Panc1 (cell line): ENCODE measurements around the gene DUSP8. TPM values are rescaled to one million over a fixed set of nuclear protein-coding genes. Genes with fewer than 3 reads are reported as not detected.
A peak's percentile ranks its signal among the peaks of the same experiment; 100 is the strongest.

Experiments
- ATAC-seq: fragments of 200-7000 bp; cut with Tn5 transposase; 2 replicates; pipeline ENCODE4 v1.9.1; 2020; ENCODE audit warnings: mild to moderate bottlenecking, moderate library complexity
- BruUV-seq: library from RNA; stranded (reverse); fragments of 400-500 nt; replicated peaks from 2 replicates; lab custom pipeline; 2021; lab: Mats Ljungman, UMichigan
- CTCF ChIA-PET: fragments of 300-600 bp; sonication (Branson Sonifier 250); formaldehyde crosslinking; loops from one replicate; lab custom pipeline; 2022; ENCODE audit warnings: antibody characterized with exemption; lab: Charles Lee
- POLR2A ChIA-PET: fragments of 300-600 bp; sonication (Branson Sonifier 250); formaldehyde crosslinking; loops from one replicate; lab custom pipeline; 2022; ENCODE audit warnings: antibody characterized with exemption; lab: Charles Lee
- DNase-seq: peaks from one replicate; pipeline ENCODE4 v3.0.0-alpha.2; 2010; ENCODE audit warnings: low read depth, low spot score
- H3K27ac ChIP-seq: 2 replicates; pipeline ENCODE4 v1.5.1; 2011; ENCODE audit warnings: mild to moderate bottlenecking, low read length, inconsistent platforms
- H3K27me3 ChIP-seq: fragments of 200-500 bp; sonication (Bioruptor generic); 2 replicates; pipeline ENCODE4 v1.6.0; 2014; ENCODE audit warnings: low read length, inconsistent platforms; ENCODE audit not compliant: control insufficient read depth, insufficient read depth
- H3K36me3 ChIP-seq: fragments of 200-500 bp; sonication (Bioruptor generic); 2 replicates; pipeline ENCODE4 v1.5.1; 2014; ENCODE audit warnings: inconsistent platforms, mild to moderate bottlenecking, low read length, moderate library complexity; ENCODE audit not compliant: control insufficient read depth, insufficient read depth
- H3K4me1 ChIP-seq: 2 replicates; pipeline ENCODE4 v1.5.1; 2011; ENCODE audit warnings: inconsistent platforms, mild to moderate bottlenecking, low read length, moderate library complexity; ENCODE audit not compliant: control insufficient read depth, insufficient read depth
- H3K4me3 ChIP-seq, 2 experiments: 2 replicates each; pipeline ENCODE4 v1.5.1; 2011 to 2012; ENCODE audit warnings: low read depth in 2 of 2, low read length in 2 of 2, mild to moderate bottlenecking in 2 of 2, inconsistent platforms in 1 of 2, moderate library complexity in 1 of 2
- H3K9me3 ChIP-seq: fragments of 200-500 bp; sonication (Bioruptor generic); 2 replicates; pipeline ENCODE4 v1.5.1; 2014; ENCODE audit warnings: low read depth, mild to moderate bottlenecking, inconsistent platforms, low read length, moderate library complexity; ENCODE audit not compliant: control insufficient read depth, insufficient read depth
- CTCF ChIP-seq: fragments of 450-650 bp; IDR thresholded peaks from 2 replicates; pipeline ENCODE4 v1.5.1; 2017; ENCODE audit warnings: mild to moderate bottlenecking
- POLR2AphosphoS5 ChIP-seq: IDR thresholded peaks from 2 replicates; pipeline ENCODE4 v1.6.1; 2012; ENCODE audit warnings: mild to moderate bottlenecking, low read depth, low read length, moderate library complexity
- SIN3A ChIP-seq: IDR thresholded peaks from 2 replicates; pipeline ENCODE4 v1.6.1; 2012; ENCODE audit warnings: low read depth, mild to moderate bottlenecking, low read length, moderate library complexity, borderline replicate concordance; ENCODE audit not compliant: insufficient read depth
- TCF7L2 ChIP-seq: IDR thresholded peaks from 2 replicates; pipeline ENCODE4 v1.6.1; 2011; ENCODE audit warnings: mild to moderate bottlenecking, low read depth, low read length, inconsistent platforms
- in situ Hi-C: cut with HindIII; loops from 2 replicates; pipeline ENCODE4 v1.10.0; 2016; ENCODE audit warnings: low sequenced_read_pairs, low pct_unique_long_range_greater_than_20kb
- intact Hi-C: fragments of 100-400 bp; cut with micrococcal nuclease; formaldehyde crosslinking; loops from one replicate; pipeline ENCODE4 v1.10.0; 2022; ENCODE audit not compliant: unreplicated experiment
- total RNA-seq: library from RNA; stranded (reverse); gene quantifications from one replicate; pipeline ENCODE4 v1.2.1, GENCODE V29; 2021; ENCODE audit not compliant: unreplicated experiment
- TF ChIP-seq, protein P1 (sequence below), 2 experiments: IDR thresholded peaks; 2 replicates each; pipeline ENCODE4 v1.6.1; 2011 to 2012; ENCODE audit warnings: low read depth in 2 of 2, control low read depth in 1 of 2, low read length in 1 of 2, mild to moderate bottlenecking in 1 of 2, moderate library complexity in 1 of 2; ENCODE audit not compliant: insufficient read depth in 1 of 2

DUSP8 gene
- total RNA-seq, 1 experiment from 2014 or later = 5.5 TPM

- intact Hi-C loops = no loop called here
- H3K4me3 ChIP-seq = no peak overlapping the region
- ChIA-PET POLR2A (interaction anchor here (0.6 kb wide), 1 partner anchor 17 kb away, joined by 5 read pairs; no protein-coding TSS in a partner anchor), CTCF (interaction anchor here (0.9 kb wide), 1 partner anchor 25 kb away, joined by 3 read pairs; no protein-coding TSS in a partner anchor)
- no peak overlapping the region for H3K27ac ChIP-seq
- TSS peak; percentile 76 for BruUV-seq
- no peaks in the 10 kb centered on the region for H3K9me3 ChIP-seq
- H3K27me3 ChIP-seq = no peaks in the 10 kb centered on the region; the same call in 1 of the 2 replicates
- H3K4me1 ChIP-seq = peaks cover 21% of the 10 kb centered on the region
- no peaks in the 10 kb centered on the region for H3K36me3 ChIP-seq
- in situ Hi-C loops = no loop called here
- ATAC-seq = no peak
- TF ChIP-seq POLR2AphosphoS5 (no peak), TCF7L2 (no peak), CTCF (no peak), SIN3A (no peak)
- TF ChIP-seq, protein P1, sequence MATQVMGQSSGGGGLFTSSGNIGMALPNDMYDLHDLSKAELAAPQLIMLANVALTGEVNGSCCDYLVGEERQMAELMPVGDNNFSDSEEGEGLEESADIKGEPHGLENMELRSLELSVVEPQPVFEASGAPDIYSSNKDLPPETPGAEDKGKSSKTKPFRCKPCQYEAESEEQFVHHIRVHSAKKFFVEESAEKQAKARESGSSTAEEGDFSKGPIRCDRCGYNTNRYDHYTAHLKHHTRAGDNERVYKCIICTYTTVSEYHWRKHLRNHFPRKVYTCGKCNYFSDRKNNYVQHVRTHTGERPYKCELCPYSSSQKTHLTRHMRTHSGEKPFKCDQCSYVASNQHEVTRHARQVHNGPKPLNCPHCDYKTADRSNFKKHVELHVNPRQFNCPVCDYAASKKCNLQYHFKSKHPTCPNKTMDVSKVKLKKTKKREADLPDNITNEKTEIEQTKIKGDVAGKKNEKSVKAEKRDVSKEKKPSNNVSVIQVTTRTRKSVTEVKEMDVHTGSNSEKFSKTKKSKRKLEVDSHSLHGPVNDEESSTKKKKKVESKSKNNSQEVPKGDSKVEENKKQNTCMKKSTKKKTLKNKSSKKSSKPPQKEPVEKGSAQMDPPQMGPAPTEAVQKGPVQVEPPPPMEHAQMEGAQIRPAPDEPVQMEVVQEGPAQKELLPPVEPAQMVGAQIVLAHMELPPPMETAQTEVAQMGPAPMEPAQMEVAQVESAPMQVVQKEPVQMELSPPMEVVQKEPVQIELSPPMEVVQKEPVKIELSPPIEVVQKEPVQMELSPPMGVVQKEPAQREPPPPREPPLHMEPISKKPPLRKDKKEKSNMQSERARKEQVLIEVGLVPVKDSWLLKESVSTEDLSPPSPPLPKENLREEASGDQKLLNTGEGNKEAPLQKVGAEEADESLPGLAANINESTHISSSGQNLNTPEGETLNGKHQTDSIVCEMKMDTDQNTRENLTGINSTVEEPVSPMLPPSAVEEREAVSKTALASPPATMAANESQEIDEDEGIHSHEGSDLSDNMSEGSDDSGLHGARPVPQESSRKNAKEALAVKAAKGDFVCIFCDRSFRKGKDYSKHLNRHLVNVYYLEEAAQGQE (IDR thresholded peaks at IDR 0.05; ENCODE audit: insufficient read depth in 1 of 2, low read depth in 2 of 2, low read length in 1 of 2) = no peak
- DNase-seq = no peak
Measured at GRCh38 chr11:1570531-1570895, 1.6 kb downstream of the DUSP8 start.

- ATAC-seq (no peak), DNase-seq (no peak)
- POLR2A ChIA-PET = interaction anchor here (0.6 kb wide), 1 partner anchor 16 kb away, joined by 5 read pairs; no protein-coding TSS in a partner anchor
- Histone ChIP-seq H3K27me3 (no peaks in the 10 kb centered on the region; the same call in 1 of the 2 replicates), H3K27ac (no peak overlapping the region), H3K36me3 (no peaks in the 10 kb centered on the region), H3K9me3 (no peaks in the 10 kb centered on the region), H3K4me3 (no peak overlapping the region), H3K4me1 (peaks cover 21% of the 10 kb centered on the region)
- intact Hi-C loops (no loop called here), in situ Hi-C loops (no loop called here)
- CTCF ChIA-PET = interaction anchor here (0.8 to 1.0 kb wide), 3 partner anchors 23 to 25 kb away, joined by 3 to 4 read pairs (median 3); no protein-coding TSS in a partner anchor
- TF ChIP-seq POLR2AphosphoS5 (no peak), CTCF (no peak), SIN3A (no peak), TCF7L2 (no peak)
- TF ChIP-seq, protein P1 (IDR thresholded peaks at IDR 0.05; ENCODE audit: insufficient read depth in 1 of 2, low read depth in 2 of 2, low read length in 1 of 2) = no peak
- no TSS peak for BruUV-seq
Measured at GRCh38 chr11:1570001-1570453, 2.0 kb downstream of the DUSP8 start.
